GM12865 (cell line): ENCODE results near the gene RAB30.

Experiments
- DNase-seq: peaks from one replicate; pipeline ENCODE4 v3.0.0; 2010; ENCODE audit warnings: low read depth
- H3K4me3 ChIP-seq: 2 replicates; pipeline ENCODE4 v1.5.1; 2011; ENCODE audit warnings: mild to moderate bottlenecking, low read depth, low read length, control low read depth
- TF ChIP-seq, protein P1 (sequence below): IDR thresholded peaks from 2 replicates; pipeline ENCODE4 v1.5.1; 2011; ENCODE audit warnings: low read length, control low read depth, low read depth, inconsistent platforms; ENCODE audit not compliant: insufficient read depth; ENCODE audit errors: missing control alignments

RAB30 gene

DNA sequence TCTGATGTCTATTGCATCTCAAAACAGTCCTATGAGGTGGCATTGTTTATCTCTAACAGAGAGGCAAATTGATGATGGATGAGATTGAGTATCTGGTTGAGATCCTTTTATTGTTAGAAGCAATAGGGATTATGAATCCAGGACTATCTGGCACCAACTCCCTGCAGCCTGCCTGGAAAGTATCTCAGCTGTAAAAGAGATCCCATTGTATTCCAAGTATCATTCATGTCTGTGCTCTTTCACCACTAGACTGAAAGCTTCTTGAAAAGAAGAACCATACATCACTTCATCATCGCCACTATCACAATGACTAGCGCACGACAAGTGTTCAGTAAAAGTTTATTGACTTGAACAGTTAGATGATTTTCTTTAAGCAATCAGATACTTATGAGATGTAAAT lies 43.3 kb upstream of the RAB30 start:
- no peak for DNase-seq
- H3K4me3 ChIP-seq: no peak overlapping the region
- TF ChIP-seq, protein P1, sequence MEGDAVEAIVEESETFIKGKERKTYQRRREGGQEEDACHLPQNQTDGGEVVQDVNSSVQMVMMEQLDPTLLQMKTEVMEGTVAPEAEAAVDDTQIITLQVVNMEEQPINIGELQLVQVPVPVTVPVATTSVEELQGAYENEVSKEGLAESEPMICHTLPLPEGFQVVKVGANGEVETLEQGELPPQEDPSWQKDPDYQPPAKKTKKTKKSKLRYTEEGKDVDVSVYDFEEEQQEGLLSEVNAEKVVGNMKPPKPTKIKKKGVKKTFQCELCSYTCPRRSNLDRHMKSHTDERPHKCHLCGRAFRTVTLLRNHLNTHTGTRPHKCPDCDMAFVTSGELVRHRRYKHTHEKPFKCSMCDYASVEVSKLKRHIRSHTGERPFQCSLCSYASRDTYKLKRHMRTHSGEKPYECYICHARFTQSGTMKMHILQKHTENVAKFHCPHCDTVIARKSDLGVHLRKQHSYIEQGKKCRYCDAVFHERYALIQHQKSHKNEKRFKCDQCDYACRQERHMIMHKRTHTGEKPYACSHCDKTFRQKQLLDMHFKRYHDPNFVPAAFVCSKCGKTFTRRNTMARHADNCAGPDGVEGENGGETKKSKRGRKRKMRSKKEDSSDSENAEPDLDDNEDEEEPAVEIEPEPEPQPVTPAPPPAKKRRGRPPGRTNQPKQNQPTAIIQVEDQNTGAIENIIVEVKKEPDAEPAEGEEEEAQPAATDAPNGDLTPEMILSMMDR: no peak

DNA sequence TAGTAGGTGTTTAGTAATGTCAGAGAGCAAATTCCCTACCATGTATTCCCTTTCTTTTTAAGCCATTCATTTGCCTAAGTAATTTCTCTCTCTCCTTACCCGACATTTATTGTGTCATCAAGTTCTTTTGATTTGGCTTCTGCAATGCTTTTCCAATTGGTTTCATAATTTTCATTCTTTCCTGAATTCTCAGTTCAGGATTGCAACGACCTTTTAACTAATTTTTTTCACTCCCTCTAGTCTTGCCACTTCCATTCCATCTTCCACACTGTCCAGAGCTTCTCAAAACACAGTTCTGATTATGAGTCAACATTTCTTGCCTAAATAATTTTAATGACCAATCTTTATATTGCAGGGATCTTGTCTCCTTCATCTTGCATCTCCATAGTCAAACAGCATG lies 41.2 kb upstream of the RAB30 start:
- no peak overlapping the region for H3K4me3 ChIP-seq
- DNase-seq: no peak
- TF ChIP-seq, protein P1: no peak

DNA sequence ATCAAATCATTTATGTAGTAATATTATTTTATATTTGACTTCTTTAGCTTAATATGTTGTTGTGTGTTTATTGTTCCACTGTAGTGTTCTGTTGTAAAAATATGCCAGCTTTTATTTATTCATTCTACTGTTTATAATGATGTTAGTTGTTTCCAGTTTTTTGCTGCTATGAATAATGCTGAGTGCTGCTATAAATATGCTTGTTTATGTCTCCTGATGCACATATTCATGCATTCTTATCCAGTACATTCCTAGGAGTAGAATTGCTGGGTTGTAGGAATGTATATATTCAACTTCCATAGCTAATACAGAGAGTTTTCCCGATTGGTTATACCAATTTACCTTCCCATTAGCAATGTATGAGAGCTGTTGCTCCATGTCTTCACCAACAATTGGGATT lies 33.5 kb upstream of the RAB30 start:
- no peak overlapping the region for H3K4me3 ChIP-seq
- TF ChIP-seq, protein P1: no peak
- DNase-seq: no peak

DNA sequence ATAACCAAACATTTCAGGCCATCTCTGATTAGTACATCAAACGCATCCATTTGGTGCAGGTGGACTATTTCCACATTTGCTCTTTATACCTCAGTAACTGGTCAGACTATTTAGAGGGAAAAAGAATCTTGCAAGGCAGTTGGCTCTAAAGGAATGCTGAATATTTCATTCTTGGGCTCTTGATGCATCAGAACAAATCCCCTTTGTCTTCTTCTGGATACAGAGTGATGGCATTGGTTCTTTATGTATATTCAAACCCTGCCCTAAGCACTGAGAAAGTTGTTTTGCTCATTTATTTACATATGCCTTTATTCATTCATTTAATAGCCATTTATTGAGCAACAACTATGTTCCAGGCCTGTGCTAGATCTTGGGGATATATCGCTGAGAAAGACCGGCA lies 31.1 kb upstream of the RAB30 start:
- TF ChIP-seq, protein P1: no peak

DNA sequence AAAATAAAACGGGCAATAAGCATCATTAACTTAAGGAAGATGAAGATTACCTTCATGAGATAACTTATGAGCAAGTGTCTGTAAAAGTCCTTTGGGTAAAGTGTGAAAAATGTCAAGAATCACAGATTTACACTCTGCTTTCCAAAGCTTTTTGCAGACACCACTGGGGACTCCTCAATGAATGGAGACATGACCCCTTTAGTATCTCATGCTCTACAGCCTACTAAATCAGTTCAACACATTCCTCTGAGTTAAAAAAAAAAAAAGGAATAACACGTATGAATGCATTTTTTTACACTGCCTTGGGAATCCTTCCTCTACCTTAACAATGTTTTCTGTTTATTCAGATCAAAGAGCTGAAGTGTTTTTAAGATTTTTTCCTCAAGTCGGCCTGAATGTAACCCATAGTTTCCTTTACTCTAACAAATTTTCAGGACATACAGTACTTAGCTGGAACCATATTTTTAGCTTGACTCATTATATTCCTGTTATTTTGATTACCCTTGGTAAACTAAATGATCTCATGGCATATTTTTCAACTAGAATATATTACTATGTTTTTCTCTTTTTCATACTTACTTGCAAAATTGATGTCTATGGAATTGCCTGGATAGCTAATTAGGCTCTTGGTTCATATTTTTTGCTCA lies 25.9 kb upstream of the RAB30 start:
- H3K4me3 ChIP-seq: no peak overlapping the region
- TF ChIP-seq, protein P1: no peak
- DNase-seq: no peak

More for the DNA sequence above, 31.1 kb upstream of the RAB30 start:
- DNase-seq: no peak
- no peak overlapping the region for H3K4me3 ChIP-seq

DNA sequence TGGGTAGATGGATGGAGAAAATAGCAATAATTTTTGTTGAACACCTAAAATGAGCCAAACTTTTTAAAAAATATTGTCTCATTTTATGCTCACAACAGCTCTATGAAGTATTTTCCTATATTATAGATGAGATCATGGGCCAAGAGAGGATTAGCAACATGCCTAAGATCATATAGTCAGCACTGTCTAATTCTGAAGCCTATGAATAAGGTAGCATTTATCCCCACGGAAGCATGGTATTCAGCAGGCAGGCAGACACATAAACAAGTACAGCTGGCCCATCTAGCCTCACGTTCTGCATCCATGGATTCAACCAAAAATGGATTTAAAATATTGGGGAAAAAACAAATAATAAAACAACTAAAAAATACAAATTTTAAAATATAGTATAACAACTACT lies 21.9 kb upstream of the RAB30 start:
- no peak overlapping the region for H3K4me3 ChIP-seq
- TF ChIP-seq, protein P1: no peak
- DNase-seq: no peak

DNA sequence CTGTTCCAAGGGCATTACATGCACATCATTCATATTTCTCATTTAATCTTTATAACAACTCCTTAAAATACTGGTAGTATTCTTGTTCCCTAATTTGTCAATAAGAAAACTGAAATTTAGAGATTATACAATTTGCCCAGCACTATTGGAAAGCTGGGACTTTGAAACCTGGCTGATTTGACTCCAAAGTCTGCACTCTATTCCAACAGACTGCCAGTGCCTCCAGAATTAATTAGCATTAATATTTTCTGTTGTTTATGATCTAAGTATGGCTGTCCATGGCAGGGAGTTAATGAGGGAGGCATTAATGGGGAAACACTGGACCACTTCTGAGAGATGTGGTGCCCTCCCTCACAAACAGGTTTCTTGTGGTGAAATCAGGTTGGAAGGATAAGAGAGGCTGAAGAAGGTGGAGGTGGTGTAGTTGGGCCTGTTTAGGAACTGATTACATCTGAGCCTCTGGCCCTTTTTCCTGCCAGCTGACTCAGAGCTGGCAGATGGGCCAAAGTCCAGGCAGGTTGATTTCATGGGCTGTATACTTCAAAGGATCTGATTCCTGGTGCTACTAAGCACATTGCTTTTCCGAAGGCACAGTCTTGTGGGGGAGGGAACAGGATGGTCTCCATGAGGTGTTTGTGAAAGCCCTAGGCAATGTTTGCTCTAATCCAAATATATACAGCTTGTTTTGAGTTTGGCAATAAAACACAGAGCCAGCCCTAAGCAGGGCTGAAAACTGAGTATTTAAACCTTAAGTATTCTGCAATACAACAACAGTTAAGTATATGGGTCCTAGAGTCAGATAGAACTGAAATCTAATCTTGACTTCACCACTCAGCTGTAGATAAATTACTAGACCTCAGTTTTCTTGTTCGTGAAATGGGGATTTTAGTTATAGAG lies 21.0 kb upstream of the RAB30 start:
- no peak for DNase-seq
- TF ChIP-seq, protein P1: no peak
- H3K4me3 ChIP-seq: no peak overlapping the region
